Right lobe of liver (tissue), 6 donors: Measurements from ENCODE around the gene PSME2. TPM values are rescaled to one million over a fixed set of nuclear protein-coding genes. Genes with fewer than 3 reads are reported as not detected.
A peak's percentile ranks its signal among the peaks of the same experiment; 100 is the strongest.

Experiments used
- ATAC-seq, 4 donors: fragments of 200-7000 bp; cut with Tn5 transposase; one replicate each; pipeline ENCODE4 v1.9.1; 2020; ENCODE audit warnings: mild to moderate bottlenecking in 4 of 4, moderate library complexity in 4 of 4
- DNase-seq, 3 donors: peaks; one replicate each; pipeline ENCODE4 v3.0.0-alpha.2; 2020
- H3K27ac ChIP-seq, 3 donors: fragments of 200-600 bp; one replicate each; pipeline ENCODE4 v1.8.0; 2022
- H3K27me3 ChIP-seq, 2 donors: fragments of 200-600 bp; one replicate each; pipeline ENCODE4 v1.8.0; 2022
- H3K36me3 ChIP-seq, 4 donors: fragments of 200-600 bp; sonication (generic) in 1 of 4; one replicate each; pipeline versions ENCODE4 v1.5.1 to v1.8.0; 2017 to 2022; ENCODE audit warnings: control low read depth in 1 of 4
- H3K4me1 ChIP-seq, 4 donors: fragments of 200-600 bp; sonication (generic) in 1 of 4; one replicate each; pipeline versions ENCODE4 v1.5.1 to v1.8.0; 2017 to 2022; ENCODE audit warnings: control low read depth in 1 of 4
- H3K4me3 ChIP-seq, 3 donors: fragments of 200-600 bp; one replicate each; pipeline ENCODE4 v1.8.0; 2022
- H3K9me3 ChIP-seq, 4 donors: fragments of 200-600 bp; sonication (generic) in 1 of 4; one replicate each; pipeline versions ENCODE4 v1.5.1 to v1.8.0; 2017 to 2022; ENCODE audit warnings: control low read depth in 1 of 4
- POLR2A ChIP-seq: fragments of 450-650 bp; IDR thresholded peaks from one replicate; pipeline ENCODE4 v1.6.1; 2017; ENCODE audit warnings: antibody characterized with exemption, mild to moderate bottlenecking
- WGBS: methylation state at CpG from one replicate; pipeline ENCODE4 v1.1.6; 2018; ENCODE audit warnings: low coverage, low lambda C conversion rate; ENCODE audit not compliant: insufficient coverage; ENCODE audit errors: missing lambda C conversion rate; 5-methylcytosine and 5-hydroxymethylcytosine counted together
- intact Hi-C, 2 donors: fragments of 100-400 bp; cut with DNase I; formaldehyde crosslinking; loops; one replicate each; pipeline versions ENCODE4 v1.11.2 to v1.14.1; 2022
- total RNA-seq, 6 experiments: library from RNA; depleted of rRNA in 2 of 6; stranded (reverse); fragments of >200 nt in 2 of 6; fragmentation: NEBNext Ultra II Directional in 3 of 6; extraction: Animal tissue kit (Norgen Biotek cat#: 25700) in 3 of 6; gene quantifications; one replicate each; pipeline versions ENCODE4 v1.1.0 to v1.2.4, GENCODE V29; 2016 to 2023
- TF ChIP-seq, protein P1 (sequence below), 4 donors: fragments of 200-600 bp in 3 of 4; fragments of 450-650 bp in 1 of 4; IDR thresholded peaks; one replicate each; pipeline versions ENCODE4 v1.5.1 to v1.8.0; 2016 to 2022; ENCODE audit warnings: antibody characterized with exemption in 4 of 4, mild to moderate bottlenecking in 2 of 4
- donor health status: DM: no; HTN: yes; CAD: no.
- donor health status: DM: no; HTN: no; CAD: no.
- donor health status: DM: no; HTN: no; CAD: no.
- donor health status: DM: no; HTN: yes; CAD: no.
- donor health status: DM: no; HTN: yes; CAD: no.

PSME2 gene
- total RNA-seq, 6 experiments from 2014 or later: 66.1 to 142 (median 110) TPM

DNA sequence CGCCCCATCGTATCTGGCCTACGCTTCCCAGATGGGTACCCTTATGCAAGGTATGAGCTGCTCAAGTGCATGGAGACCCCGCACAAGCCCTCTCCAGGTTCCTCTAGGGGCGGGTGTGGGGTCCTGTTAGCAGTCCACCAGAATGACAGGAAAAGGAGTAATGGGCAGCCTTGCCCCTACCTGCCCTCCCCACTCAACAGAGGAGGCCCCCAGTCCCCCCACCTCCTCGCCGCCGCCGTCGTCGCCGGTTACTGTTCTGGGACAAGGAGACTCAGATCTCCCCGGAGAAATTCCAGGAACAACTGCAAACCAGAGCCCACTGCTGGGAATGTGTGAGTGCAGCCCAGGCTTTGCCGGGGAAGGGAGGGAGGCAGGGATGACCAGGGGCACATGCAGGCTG is 31.5 kb upstream of the PSME2 start:
- WGBS: 90% methylated on average over 6 of the region's 14 CpGs
- Histone ChIP-seq H3K9me3 (no peaks in the 10 kb centered on the region), H3K27me3 (no peaks in the 10 kb centered on the region), H3K27ac (no peak overlapping the region), H3K4me1 (peaks cover 0 to 23% (median 11%) of the 10 kb centered on the region in 4 donors), H3K36me3 (peaks cover 0 to 18% (median 9%) of the 10 kb centered on the region in 4 donors), H3K4me3 (no peak overlapping the region)
- intact Hi-C loops: no loop called here
- DNase-seq (no peak), ATAC-seq (no peak)
- no peak for TF ChIP-seq POLR2A
- TF ChIP-seq, protein P1, sequence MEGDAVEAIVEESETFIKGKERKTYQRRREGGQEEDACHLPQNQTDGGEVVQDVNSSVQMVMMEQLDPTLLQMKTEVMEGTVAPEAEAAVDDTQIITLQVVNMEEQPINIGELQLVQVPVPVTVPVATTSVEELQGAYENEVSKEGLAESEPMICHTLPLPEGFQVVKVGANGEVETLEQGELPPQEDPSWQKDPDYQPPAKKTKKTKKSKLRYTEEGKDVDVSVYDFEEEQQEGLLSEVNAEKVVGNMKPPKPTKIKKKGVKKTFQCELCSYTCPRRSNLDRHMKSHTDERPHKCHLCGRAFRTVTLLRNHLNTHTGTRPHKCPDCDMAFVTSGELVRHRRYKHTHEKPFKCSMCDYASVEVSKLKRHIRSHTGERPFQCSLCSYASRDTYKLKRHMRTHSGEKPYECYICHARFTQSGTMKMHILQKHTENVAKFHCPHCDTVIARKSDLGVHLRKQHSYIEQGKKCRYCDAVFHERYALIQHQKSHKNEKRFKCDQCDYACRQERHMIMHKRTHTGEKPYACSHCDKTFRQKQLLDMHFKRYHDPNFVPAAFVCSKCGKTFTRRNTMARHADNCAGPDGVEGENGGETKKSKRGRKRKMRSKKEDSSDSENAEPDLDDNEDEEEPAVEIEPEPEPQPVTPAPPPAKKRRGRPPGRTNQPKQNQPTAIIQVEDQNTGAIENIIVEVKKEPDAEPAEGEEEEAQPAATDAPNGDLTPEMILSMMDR (IDR thresholded peaks at IDR 0.05): no peak

DNA sequence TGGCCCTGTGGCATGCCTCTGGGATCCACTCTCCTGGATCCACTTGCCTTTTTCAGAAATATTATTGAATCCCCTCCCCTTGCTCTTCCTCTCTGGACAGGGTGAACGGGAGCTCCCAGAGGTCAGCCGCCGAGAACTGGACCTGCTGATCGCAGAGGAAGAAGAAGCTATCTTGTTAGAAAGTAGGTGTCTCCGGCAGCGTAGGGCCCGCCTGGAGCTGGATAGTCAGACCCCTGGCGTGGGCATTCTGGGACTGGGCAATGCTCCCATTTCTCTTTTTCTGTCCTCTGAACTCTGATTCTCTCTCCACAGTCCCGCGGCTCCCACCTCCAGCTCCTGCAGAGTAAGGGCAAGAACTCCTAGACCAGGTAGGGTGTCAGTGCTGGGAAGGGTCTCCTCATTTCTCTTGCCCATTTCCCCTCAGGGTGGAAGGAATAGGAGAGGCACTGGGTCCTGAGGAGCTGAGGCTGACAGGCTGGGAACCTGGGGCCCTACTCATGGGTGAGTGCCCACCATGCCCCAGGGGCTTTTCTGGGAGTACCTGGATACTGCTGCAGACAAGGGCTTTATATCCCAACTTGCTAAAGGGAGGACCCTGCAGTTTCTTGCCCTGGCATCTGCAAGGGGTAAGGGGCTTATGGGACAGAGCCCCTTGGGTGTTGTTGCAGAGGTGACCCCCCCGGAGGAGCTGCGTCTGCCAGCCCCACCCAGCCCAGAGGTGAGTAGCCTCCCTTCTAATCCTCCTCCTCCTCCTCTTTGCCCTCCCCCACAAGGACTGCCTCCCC is 30.8 kb upstream of the PSME2 start:
- Histone ChIP-seq H3K36me3 (peaks cover 0 to 15% (median 8%) of the 10 kb centered on the region in 4 donors), H3K27ac (no peak overlapping the region), H3K9me3 (no peaks in the 10 kb centered on the region), H3K4me3 (no peak overlapping the region), H3K4me1 (peaks cover 0 to 23% (median 11%) of the 10 kb centered on the region in 4 donors), H3K27me3 (no peaks in the 10 kb centered on the region)
- intact Hi-C loops: no loop called here
- no CpG with 5 or more reads among the region's 12 CpGs for WGBS
- ATAC-seq (no peak), DNase-seq (no peak)
- TF ChIP-seq POLR2A: no peak
- TF ChIP-seq, protein P1 (IDR thresholded peaks at IDR 0.05): no peak

DNA sequence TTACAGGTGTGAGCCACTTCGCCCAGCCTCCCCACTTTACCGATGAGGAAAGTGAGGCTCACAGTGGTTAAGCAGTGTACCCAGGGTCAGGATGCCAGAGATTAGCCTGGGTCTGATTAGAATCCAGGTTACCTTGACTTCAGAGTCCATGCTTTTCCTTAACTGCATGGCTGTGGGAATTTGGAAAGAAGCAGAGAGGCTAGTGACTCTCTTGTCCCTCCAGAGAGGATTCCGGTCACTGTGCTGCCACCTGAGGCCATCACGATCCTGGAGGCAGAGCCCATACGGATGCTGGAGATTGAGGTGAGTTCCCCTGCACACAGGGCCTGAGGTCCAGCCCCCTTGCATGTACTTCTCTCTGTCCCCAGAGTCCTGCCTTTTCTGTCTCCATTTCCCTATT is 30.2 kb upstream of the PSME2 start:
- Histone ChIP-seq H3K4me3 (no peak overlapping the region), H3K4me1 (peaks cover 0 to 23% (median 11%) of the 10 kb centered on the region in 4 donors), H3K27ac (no peak overlapping the region), H3K9me3 (no peaks in the 10 kb centered on the region), H3K27me3 (no peaks in the 10 kb centered on the region), H3K36me3 (peaks cover 0 to 11% (median 8%) of the 10 kb centered on the region in 4 donors)
- no peak for TF ChIP-seq POLR2A
- TF ChIP-seq, protein P1 (IDR thresholded peaks at IDR 0.05): no peak
- DNase-seq (no peak), ATAC-seq (no peak)
- intact Hi-C loops: no loop called here
- WGBS: no CpG with 5 or more reads among the region's 5 CpGs

DNA sequence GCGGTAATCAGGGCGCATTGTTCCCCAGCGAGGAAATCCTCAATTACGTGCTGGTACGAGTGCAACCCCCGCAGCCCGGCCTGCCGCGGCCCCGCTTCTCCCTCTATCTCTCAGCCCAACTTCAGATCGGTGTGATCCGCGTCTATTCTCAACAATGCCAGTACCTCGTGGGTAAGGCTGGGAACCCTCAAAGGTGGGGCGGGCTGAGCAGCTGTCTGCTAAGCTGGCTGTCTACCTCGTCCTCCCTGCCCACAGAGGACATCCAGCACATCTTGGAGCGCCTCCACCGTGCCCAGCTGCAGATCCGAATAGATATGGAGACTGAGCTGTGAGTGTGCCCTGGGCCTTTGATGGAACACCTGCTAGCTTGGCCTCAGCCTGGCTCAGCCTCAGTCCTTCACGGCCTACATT is 26.5 kb upstream of the PSME2 start:
- Histone ChIP-seq H3K4me3 (no peak overlapping the region), H3K27me3 (no peaks in the 10 kb centered on the region), H3K4me1 (no peaks in the 10 kb centered on the region), H3K36me3 (peaks cover 0 to 5% (median 0%) of the 10 kb centered on the region in 4 donors), H3K27ac (no peak overlapping the region), H3K9me3 (no peaks in the 10 kb centered on the region)
- DNase-seq: peak in 1 of 3 donors; percentile 49
- intact Hi-C loops: no loop called here
- WGBS: 87% methylated on average over 20 of the region's 20 CpGs
- no peak for ATAC-seq
- no peak for TF ChIP-seq POLR2A
- TF ChIP-seq, protein P1 (IDR thresholded peaks at IDR 0.05): no peak
